Astrocyte (in vitro differentiated cells and primary cell): ENCODE data around the gene SEC31A. TPM values are rescaled to one million over a fixed set of nuclear protein-coding genes. Genes with fewer than 3 reads are reported as not detected.

Source experiments
- DNase-seq: peaks from one replicate; pipeline ENCODE4 v3.0.0-alpha.2; 2010; ENCODE audit warnings: low read depth
- FAIRE-seq: peaks from 2 replicates; lab custom pipeline; 2011; peaks lifted over from hg19 to GRCh38; lab: Jason Lieb, UNC
- H2AFZ ChIP-seq: 2 replicates; pipeline ENCODE4 v1.6.0; 2012; ENCODE audit warnings: low read depth, low read length, inconsistent platforms
- H3K27ac ChIP-seq: 2 replicates; pipeline ENCODE4 v1.5.1; 2011; ENCODE audit warnings: low read depth, low read length, inconsistent platforms
- H3K27me3 ChIP-seq: 2 replicates; pipeline ENCODE4 v1.6.0; 2011; ENCODE audit warnings: low read length, inconsistent platforms; ENCODE audit not compliant: insufficient read depth
- H3K36me3 ChIP-seq: 2 replicates; pipeline ENCODE4 v1.5.1; 2011; ENCODE audit warnings: low read length, inconsistent platforms; ENCODE audit not compliant: insufficient read depth
- H3K4me1 ChIP-seq: 2 replicates; pipeline ENCODE4 v1.5.1; 2011; ENCODE audit warnings: low read length, inconsistent platforms; ENCODE audit not compliant: insufficient read depth
- H3K4me2 ChIP-seq: 2 replicates; pipeline ENCODE4 v1.6.0; 2012; ENCODE audit warnings: low read length, inconsistent platforms
- H3K4me3 ChIP-seq: 2 replicates; pipeline ENCODE4 v1.5.1; 2011; ENCODE audit warnings: low read depth, mild to moderate bottlenecking, low read length, inconsistent platforms; ENCODE audit not compliant: insufficient read depth
- H3K79me2 ChIP-seq: 2 replicates; pipeline ENCODE4 v1.6.0; 2012; ENCODE audit warnings: mild to moderate bottlenecking, low read length, inconsistent platforms; ENCODE audit not compliant: insufficient read depth
- H3K9ac ChIP-seq: 2 replicates; pipeline ENCODE4 v1.6.0; 2012; ENCODE audit warnings: mild to moderate bottlenecking, low read length, inconsistent platforms
- H3K9me3 ChIP-seq: 2 replicates; pipeline ENCODE4 v1.5.1; 2012; ENCODE audit warnings: low read depth, mild to moderate bottlenecking, low read length, inconsistent platforms; ENCODE audit not compliant: insufficient read depth
- H4K20me1 ChIP-seq: 2 replicates; pipeline ENCODE4 v1.6.0; 2012; ENCODE audit warnings: low read length, inconsistent platforms; ENCODE audit not compliant: insufficient read depth
- H3K27ac Mint-ChIP-seq: one replicate; pipeline ENCODE4 v1.8.0; 2021; ENCODE audit warnings: mild to moderate bottlenecking, mixed read lengths; ENCODE audit not compliant: unreplicated experiment
- H3K27me3 Mint-ChIP-seq: one replicate; pipeline ENCODE4 v1.8.0; 2021; ENCODE audit warnings: low read depth, mixed read lengths; ENCODE audit not compliant: unreplicated experiment
- H3K36me3 Mint-ChIP-seq: one replicate; pipeline ENCODE4 v1.8.0; 2021; ENCODE audit warnings: low read depth, mixed read lengths; ENCODE audit not compliant: unreplicated experiment
- H3K4me1 Mint-ChIP-seq: one replicate; pipeline ENCODE4 v1.8.0; 2021; ENCODE audit warnings: low read depth, mixed read lengths; ENCODE audit not compliant: unreplicated experiment
- H3K4me3 Mint-ChIP-seq: one replicate; pipeline ENCODE4 v1.8.0; 2021; ENCODE audit warnings: mild to moderate bottlenecking, moderate library complexity, mixed read lengths; ENCODE audit not compliant: unreplicated experiment
- H3K9me3 Mint-ChIP-seq: one replicate; pipeline ENCODE4 v1.8.0; 2021; ENCODE audit warnings: mild to moderate bottlenecking, mixed read lengths; ENCODE audit not compliant: unreplicated experiment
- CTCF ChIP-seq: IDR thresholded peaks from 2 replicates; pipeline ENCODE4 v1.5.1; 2011; ENCODE audit warnings: low read depth, mild to moderate bottlenecking, inconsistent platforms, low read length, moderate library complexity; ENCODE audit not compliant: insufficient read depth
- EZH2 ChIP-seq: IDR thresholded peaks from 2 replicates; pipeline ENCODE4 v1.6.1; 2012; ENCODE audit warnings: mild to moderate bottlenecking, low read length, inconsistent platforms; ENCODE audit not compliant: insufficient read depth
- total RNA-seq: library from RNA; stranded (reverse); gene quantifications from 2 replicates; pipeline ENCODE4 v1.2.1, GENCODE V29; 2021

The SEC31A gene
- total RNA-seq, 1 donor from 2014 or later: 471 TPM

GRCh38 chr4:82811838-82812341 lies 79.1 kb downstream of the SEC31A start:
- peaks cover 2% of the 10 kb centered on the region for H3K36me3 Mint-ChIP-seq
- Histone ChIP-seq H3K4me1 (no peaks in the 10 kb centered on the region), H3K4me2 (peak overlapping the region; percentile 16), H3K27me3 (no peaks in the 10 kb centered on the region), H3K79me2 (no peaks in the 10 kb centered on the region), H3K9me3 (no peaks in the 10 kb centered on the region), H3K9ac (peak overlapping the region; percentile 12), H2AFZ (no peak overlapping the region), H3K36me3 (no peaks in the 10 kb centered on the region), H3K4me3 (no peak overlapping the region), H4K20me1 (peaks cover 9% of the 10 kb centered on the region), H3K27ac (no peak overlapping the region)
- H3K4me3 Mint-ChIP-seq: peak overlapping the region; percentile 4
- H3K9me3 Mint-ChIP-seq: no peaks in the 10 kb centered on the region
- no peak for TF ChIP-seq CTCF
- no peak for TF ChIP-seq EZH2
- peak; percentile 15 for DNase-seq
- no peaks in the 10 kb centered on the region for H3K27me3 Mint-ChIP-seq
- H3K27ac Mint-ChIP-seq: no peak overlapping the region
- peaks cover 15% of the 10 kb centered on the region for H3K4me1 Mint-ChIP-seq
- no peak for FAIRE-seq

- Histone ChIP-seq H3K4me2 (no peak overlapping the region), H4K20me1 (peaks cover 9% of the 10 kb centered on the region), H3K27ac (no peak overlapping the region), H3K9me3 (no peaks in the 10 kb centered on the region), H3K4me1 (no peaks in the 10 kb centered on the region), H3K27me3 (no peaks in the 10 kb centered on the region), H3K79me2 (no peaks in the 10 kb centered on the region), H2AFZ (no peak overlapping the region), H3K4me3 (no peak overlapping the region), H3K9ac (no peak overlapping the region), H3K36me3 (no peaks in the 10 kb centered on the region)
- no peak overlapping the region for H3K4me3 Mint-ChIP-seq
- no peak overlapping the region for H3K27ac Mint-ChIP-seq
- no peak for TF ChIP-seq CTCF
- TF ChIP-seq EZH2: no peak
- no peaks in the 10 kb centered on the region for H3K27me3 Mint-ChIP-seq
- H3K4me1 Mint-ChIP-seq: peaks cover 15% of the 10 kb centered on the region
- H3K36me3 Mint-ChIP-seq: peaks cover 2% of the 10 kb centered on the region
- H3K9me3 Mint-ChIP-seq: no peaks in the 10 kb centered on the region
- no peak for FAIRE-seq
- DNase-seq: no peak
These were observed 79.6 kb downstream of the SEC31A start for GRCh38 chr4:82811392-82811791.

- FAIRE-seq (no peak), DNase-seq (no peak)
- Mint-ChIP-seq H3K27me3 (no peaks in the 10 kb centered on the region), H3K4me3 (no peak overlapping the region), H3K36me3 (no peaks in the 10 kb centered on the region), H3K4me1 (peaks cover 11% of the 10 kb centered on the region), H3K9me3 (no peaks in the 10 kb centered on the region), H3K27ac (no peak overlapping the region)
- no peak overlapping the region for H3K27ac ChIP-seq
- H3K27me3 ChIP-seq: no peaks in the 10 kb centered on the region
- H3K9me3 ChIP-seq: no peaks in the 10 kb centered on the region
- H3K36me3 ChIP-seq: no peaks in the 10 kb centered on the region
- TF ChIP-seq EZH2 (no peak), CTCF (no peak)
- H3K4me2 ChIP-seq: no peak overlapping the region
- no peaks in the 10 kb centered on the region for H3K79me2 ChIP-seq
- H3K4me3 ChIP-seq: no peak overlapping the region
- H2AFZ ChIP-seq: no peak overlapping the region
- no peak overlapping the region for H3K9ac ChIP-seq
- H3K4me1 ChIP-seq: no peaks in the 10 kb centered on the region
- peaks cover 7% of the 10 kb centered on the region for H4K20me1 ChIP-seq
These were observed 80.8 kb downstream of the SEC31A start for GRCh38 chr4:82810176-82810575.
